Left lobe of liver (tissue), 2 donors: ENCODE results near the gene PSMD5. TPM values are rescaled to one million over a fixed set of nuclear protein-coding genes. Genes with fewer than 3 reads are reported as not detected.
A peak's percentile ranks its signal among the peaks of the same experiment; 100 is the strongest.
"Not testable (repeated sequence)": the region's sequence is repeated elsewhere in the genome, so short reads cannot be mapped to it uniquely, and the experiment has no call there.

Experiments used
- ATAC-seq: fragments of 200-7000 bp; cut with Tn5 transposase; one replicate; pipeline ENCODE4 v1.9.1; 2020; ENCODE audit warnings: mild to moderate bottlenecking, moderate library complexity
- DNase-seq: peaks from one replicate; pipeline ENCODE4 v3.0.0-alpha.2; 2020; ENCODE audit warnings: low spot score
- total RNA-seq: library from RNA; stranded (reverse); gene quantifications from one replicate; pipeline ENCODE4 v1.2.1, GENCODE V29; 2021
- donor health status: DM: no; HTN: no; CAD: no; lungs with moderate emphysema.
- donor health status: DM: no; HTN: yes; CAD: no.

Gene PSMD5
- total RNA-seq, 1 donor from 2014 or later: 44.4 TPM

- DNase-seq: no peak
- ATAC-seq: no peak
Measured at GRCh38 chr9:120808931-120809330, 33.8 kb downstream of the PSMD5 start.

GRCh38 chr9:120807607-120808379 lies 34.9 kb downstream of the PSMD5 start:
- ATAC-seq (no peak), DNase-seq (no peak)

- DNase-seq, ATAC-seq: not testable (repeated sequence)
Measured at GRCh38 chr9:120804784-120805363, 37.8 kb downstream of the PSMD5 start.

- DNase-seq: no peak
- ATAC-seq: no peak
Measured at GRCh38 chr9:120801441-120801840, 41.3 kb downstream of the PSMD5 start.

- ATAC-seq (peak; percentile 99), DNase-seq (peak; percentile 93)
Measured at GRCh38 chr9:120792898-120793765, 49.6 kb downstream of the PSMD5 start, which contains the start of gene FBXW2. Gene FBXW2, minus strand, starts transcription at chr9:120793416. Its CDS starts 5,158 bp downstream, at chr9:120788258.

- no peak for ATAC-seq
Measured at GRCh38 chr9:120791161-120791560, 51.6 kb downstream of the PSMD5 start.

GRCh38 chr9:120787933-120788332 lies 54.8 kb downstream of the PSMD5 start:
- no peak for DNase-seq
- ATAC-seq: no peak

More at GRCh38 chr9:120791161-120791560, 51.6 kb downstream of the PSMD5 start:
- no peak for DNase-seq

- ATAC-seq (peak; percentile 35), DNase-seq (no peak)
Measured at GRCh38 chr9:120783602-120784047, 59.1 kb downstream of the PSMD5 start.

- peak; percentile 64 for DNase-seq
Measured at GRCh38 chr9:120781236-120781635, 61.5 kb downstream of the PSMD5 start.

GRCh38 chr9:120780367-120780766 lies 62.4 kb downstream of the PSMD5 start:
- ATAC-seq (no peak), DNase-seq (no peak)

More at GRCh38 chr9:120781236-120781635, 61.5 kb downstream of the PSMD5 start:
- peak; percentile 74 for ATAC-seq

- ATAC-seq: no peak
- DNase-seq: no peak
Measured at GRCh38 chr9:120779227-120779626, 63.5 kb downstream of the PSMD5 start.

- DNase-seq: no peak
Measured at GRCh38 chr9:120778758-120779157, 64.0 kb downstream of the PSMD5 start.

GRCh38 chr9:120777229-120777628 lies 65.5 kb downstream of the PSMD5 start:
- ATAC-seq (no peak), DNase-seq (no peak)

More at GRCh38 chr9:120778758-120779157, 64.0 kb downstream of the PSMD5 start:
- peak; percentile 67 for ATAC-seq

- DNase-seq (no peak), ATAC-seq (no peak)
Measured at GRCh38 chr9:120776788-120777187, 65.9 kb downstream of the PSMD5 start.

- ATAC-seq: no peak
- no peak for DNase-seq
Measured at GRCh38 chr9:120775859-120776258, 66.9 kb downstream of the PSMD5 start.

GRCh38 chr9:120774719-120775118 lies 68.0 kb downstream of the PSMD5 start:
- ATAC-seq (peak; percentile 31), DNase-seq (no peak)

GRCh38 chr9:120773256-120773655 lies 69.5 kb downstream of the PSMD5 start:
- DNase-seq (no peak), ATAC-seq (no peak)

GRCh38 chr9:120770931-120771330 lies 71.8 kb downstream of the PSMD5 start:
- no peak for DNase-seq

GRCh38 chr9:120768886-120769285 lies 73.8 kb downstream of the PSMD5 start:
- no peak for ATAC-seq
- no peak for DNase-seq

More at GRCh38 chr9:120770931-120771330, 71.8 kb downstream of the PSMD5 start:
- no peak for ATAC-seq

- DNase-seq: no peak
- ATAC-seq: no peak
Measured at GRCh38 chr9:120768247-120768646, 74.5 kb downstream of the PSMD5 start.

GRCh38 chr9:120767451-120767850 lies 75.3 kb downstream of the PSMD5 start:
- ATAC-seq (no peak), DNase-seq (no peak)
